A549 (cell line): Measurements from ENCODE around the gene NOS1. TPM values are rescaled to one million over a fixed set of nuclear protein-coding genes. Genes with fewer than 3 reads are reported as not detected.

Source experiments
- ATAC-seq, 2 experiments: fragments of 200-7000 bp in 1 of 2; fragments of >200 bp in 1 of 2; cut with Nextera tagmentation in 1 of 2; cut with Tn5 transposase in 1 of 2; 3 replicates each; pipeline versions ENCODE4 v1.8.0 to v1.9.1; 2018 to 2020; ENCODE audit warnings: mild to moderate bottlenecking in 1 of 2, moderate library complexity in 1 of 2
- CTCF ChIA-PET: fragments of 300-600 bp; sonication (Branson Sonifier 250); formaldehyde crosslinking; extraction: SDS; loops from one replicate; lab custom pipeline; 2021; ENCODE audit warnings: antibody characterized with exemption, inconsistent platforms; lab: Yijun Ruan, JAX
- POLR2A ChIA-PET: fragments of 350-600 bp; formaldehyde crosslinking; extraction: SDS; loops from one replicate; lab custom pipeline; 2021; ENCODE audit warnings: antibody characterized with exemption, inconsistent platforms; lab: Yijun Ruan, JAX
- DNase-seq, 2 experiments: peaks; one replicate each; pipeline versions ENCODE4 v3.0.0 to v3.0.0-alpha.2; 2011 to 2016; ENCODE audit warnings: low read depth in 1 of 2, low spot score in 1 of 2
- FAIRE-seq: peaks from 2 replicates; lab custom pipeline; 2011; peaks lifted over from hg19 to GRCh38; lab: Jason Lieb, UNC
- H3K27ac ChIP-seq, 2 experiments: fragments of >200 bp; sonication (Bioruptor Twin); formaldehyde crosslinking; 3 replicates each; pipeline ENCODE4 v1.5.1; 2016 to 2017
- H3K4me1 ChIP-seq: fragments of >200 bp; sonication (Bioruptor Twin); formaldehyde crosslinking; 3 replicates; pipeline ENCODE4 v1.6.1; 2016
- H3K4me2 ChIP-seq: fragments of >200 bp; sonication (Bioruptor Twin); formaldehyde crosslinking; 3 replicates; pipeline ENCODE4 v1.6.1; 2016
- H3K4me3 ChIP-seq: fragments of >200 bp; sonication (Bioruptor Twin); formaldehyde crosslinking; 3 replicates; pipeline ENCODE4 v1.5.1; 2016
- H3K9me3 ChIP-seq: fragments of >200 bp; sonication (Bioruptor Twin); formaldehyde crosslinking; 3 replicates; pipeline ENCODE4 v1.6.1; 2016
- CBX2 ChIP-seq: fragments of 200-600 bp; sonication (generic); IDR thresholded peaks from 2 replicates; pipeline ENCODE4 v1.6.1; 2016; ENCODE audit warnings: low read depth, mild to moderate bottlenecking, borderline replicate concordance
- CHD4 ChIP-seq: fragments of 200-600 bp; sonication (generic); IDR thresholded peaks from 2 replicates; pipeline ENCODE4 v1.6.1; 2016; ENCODE audit warnings: antibody characterized with exemption, mild to moderate bottlenecking, borderline replicate concordance
- EHF ChIP-seq: fragments of 250-450 bp; sonication (Bioruptor Pico); IDR thresholded peaks from 2 replicates; pipeline ENCODE4 v1.5.0; 2020; ENCODE audit warnings: mild to moderate bottlenecking
- FOXS1 ChIP-seq: fragments of 250-450 bp; sonication (Bioruptor Pico); IDR thresholded peaks from 2 replicates; pipeline ENCODE4 v1.5.0; 2020; ENCODE audit warnings: mild to moderate bottlenecking, moderate library complexity
- GATA3 ChIP-seq: IDR thresholded peaks from 2 replicates; pipeline ENCODE4 v1.6.1; 2012; ENCODE audit warnings: borderline replicate concordance
- HEYL ChIP-seq: fragments of 250-450 bp; sonication (Bioruptor Pico); IDR thresholded peaks from 2 replicates; pipeline ENCODE4 v1.8.0; 2021; ENCODE audit warnings: mild to moderate bottlenecking, moderate library complexity
- KDM5A ChIP-seq: fragments of 200-600 bp; sonication (generic); IDR thresholded peaks from 2 replicates; pipeline ENCODE4 v1.6.1; 2016; ENCODE audit warnings: antibody characterized with exemption, mild to moderate bottlenecking
- MAFK ChIP-seq: fragments of 450-650 bp; IDR thresholded peaks from 2 replicates; pipeline ENCODE4 v1.6.1; 2014; ENCODE audit not compliant: partially characterized antibody
- MAZ ChIP-seq: fragments of 150-350 bp; IDR thresholded peaks from 2 replicates; pipeline ENCODE4 v1.6.1; 2014; ENCODE audit warnings: antibody characterized with exemption, low read depth, low read length, borderline replicate concordance
- MYC ChIP-seq: IDR thresholded peaks from 2 replicates; pipeline ENCODE4 v1.6.1; 2012; ENCODE audit warnings: mild to moderate bottlenecking, inconsistent platforms, low read length, improper control_type of control experiment, borderline replicate concordance
- NR3C1 ChIP-seq: fragments of >200 bp; sonication (Bioruptor Twin); formaldehyde crosslinking; IDR thresholded peaks from 3 replicates; pipeline ENCODE4 v1.6.1; 2017
- PHF8 ChIP-seq: fragments of 200-600 bp; sonication (generic); IDR thresholded peaks from 2 replicates; pipeline ENCODE4 v1.6.1; 2016; ENCODE audit warnings: low read depth, mild to moderate bottlenecking, antibody characterized with exemption, moderate library complexity, borderline replicate concordance
- POLR2AphosphoS2 ChIP-seq: conservative IDR thresholded peaks from 2 replicates; pipeline ENCODE4 v1.6.1; 2012; ENCODE audit warnings: low read length, improper control_type of control experiment, inconsistent platforms
- RAD21 ChIP-seq, 2 experiments: fragments of >200 bp in 1 of 2; sonication (Bioruptor Twin) in 1 of 2; formaldehyde crosslinking in 1 of 2; IDR thresholded peaks in 1 of 2; conservative IDR thresholded peaks in 1 of 2; 2 replicates in 1 of 2; 3 replicates in 1 of 2; pipeline ENCODE4 v1.6.1; 2012 to 2018; ENCODE audit warnings: inconsistent platforms in 1 of 2
- RFX5 ChIP-seq: fragments of 450-650 bp; IDR thresholded peaks from 2 replicates; pipeline ENCODE4 v1.7.1; 2014; ENCODE audit warnings: antibody characterized with exemption, mild to moderate bottlenecking, moderate library complexity
- RNF2 ChIP-seq: fragments of 200-600 bp; sonication (generic); IDR thresholded peaks from 2 replicates; pipeline ENCODE4 v1.6.1; 2016; ENCODE audit warnings: low read depth, mild to moderate bottlenecking, antibody characterized with exemption, moderate library complexity, borderline replicate concordance
- SMC3 ChIP-seq: fragments of >200 bp; sonication (Bioruptor Twin); formaldehyde crosslinking; IDR thresholded peaks from 3 replicates; pipeline ENCODE4 v1.6.1; 2018; ENCODE audit warnings: inconsistent platforms
- WGBS: methylation state at CpG from one replicate; pipeline ENCODE4 v1.1.6; 2017; ENCODE audit errors: missing lambda C conversion rate; 5-methylcytosine and 5-hydroxymethylcytosine counted together
- polyA plus RNA-seq, 4 experiments: library from polyadenylated mRNA; depleted of rRNA in 3 of 4; stranded (reverse); fragments of >200 nt; fragmentation: RNase III in 1 of 4; extraction: RNeasy Plus Mini Kit Qiagen cat#74134 plus additional on column Dnase treatment in 1 of 4; gene quantifications; 2 replicates in 3 of 4; 3 replicates in 1 of 4; pipeline ENCODE4 v1.2.3, GENCODE V29; 2011 to 2017
- TF ChIP-seq, protein P1 (sequence below): fragments of 200-600 bp; sonication (generic); IDR thresholded peaks from 2 replicates; pipeline ENCODE4 v1.6.1; 2016; ENCODE audit warnings: antibody characterized with exemption, mild to moderate bottlenecking, moderate library complexity
- TF ChIP-seq, protein P2 (sequence below): IDR thresholded peaks from 2 replicates; pipeline ENCODE4 v1.6.1; 2012; ENCODE audit warnings: low read depth, borderline replicate concordance
- TF ChIP-seq, protein P3 (sequence below): IDR thresholded peaks from 2 replicates; pipeline ENCODE4 v1.6.1; 2012
- TF ChIP-seq, protein P4 (sequence below): fragments of >200 bp; sonication (Bioruptor Twin); formaldehyde crosslinking; IDR thresholded peaks from 2 replicates; pipeline ENCODE4 v1.6.1; 2016
- TF ChIP-seq, protein P5 (sequence below): fragments of 250-450 bp; sonication (Bioruptor Pico); IDR thresholded peaks from 2 replicates; pipeline ENCODE4 v1.5.0; 2020; ENCODE audit warnings: low read depth, mild to moderate bottlenecking, moderate library complexity
- TF ChIP-seq, protein P6 (sequence below): fragments of 450-650 bp; IDR thresholded peaks from 2 replicates; pipeline ENCODE4 v1.6.1; 2014; ENCODE audit warnings: antibody characterized with exemption

The NOS1 gene
- polyA plus RNA-seq, 2 of the 4 experiments (the other 2 are of a cell fraction), result 0.10 to 0.39 TPM

DNA sequence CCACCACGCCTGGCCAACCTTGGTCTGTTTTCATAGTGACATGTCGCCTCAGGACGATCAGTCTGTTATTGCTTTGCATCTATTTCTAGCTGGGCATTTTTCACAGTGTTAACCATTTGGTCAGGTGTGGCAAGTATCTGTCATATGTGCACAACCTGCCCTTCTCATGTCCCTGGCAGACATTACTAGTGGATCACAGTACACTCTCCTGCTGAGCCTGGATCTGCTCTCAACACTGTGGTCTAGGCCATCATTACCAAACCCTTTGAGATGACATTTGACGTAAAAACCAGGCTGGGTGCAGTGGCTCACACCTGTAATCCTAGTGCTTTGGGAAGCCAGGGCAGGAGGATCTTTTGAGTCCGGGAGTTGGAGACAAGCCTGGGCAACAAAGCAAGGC, 29.4 kb upstream of the NOS1 start:
- Histone ChIP-seq H3K4me3 (no peak overlapping the region), H3K9me3 (no peaks in the 10 kb centered on the region), H3K4me2 (no peak overlapping the region), H3K4me1 (no peaks in the 10 kb centered on the region), H3K27ac (no peak overlapping the region)
- ChIA-PET CTCF (interaction anchor here (0.7 kb wide), 1 partner anchor 106 kb away, joined by 3 read pairs; no protein-coding TSS in a partner anchor), POLR2A (no interaction called here)
- DNase-seq, result no peak
- no peak for FAIRE-seq
- WGBS, result 89% methylated on average over 5 of the region's 5 CpGs
- TF ChIP-seq, protein P1, sequence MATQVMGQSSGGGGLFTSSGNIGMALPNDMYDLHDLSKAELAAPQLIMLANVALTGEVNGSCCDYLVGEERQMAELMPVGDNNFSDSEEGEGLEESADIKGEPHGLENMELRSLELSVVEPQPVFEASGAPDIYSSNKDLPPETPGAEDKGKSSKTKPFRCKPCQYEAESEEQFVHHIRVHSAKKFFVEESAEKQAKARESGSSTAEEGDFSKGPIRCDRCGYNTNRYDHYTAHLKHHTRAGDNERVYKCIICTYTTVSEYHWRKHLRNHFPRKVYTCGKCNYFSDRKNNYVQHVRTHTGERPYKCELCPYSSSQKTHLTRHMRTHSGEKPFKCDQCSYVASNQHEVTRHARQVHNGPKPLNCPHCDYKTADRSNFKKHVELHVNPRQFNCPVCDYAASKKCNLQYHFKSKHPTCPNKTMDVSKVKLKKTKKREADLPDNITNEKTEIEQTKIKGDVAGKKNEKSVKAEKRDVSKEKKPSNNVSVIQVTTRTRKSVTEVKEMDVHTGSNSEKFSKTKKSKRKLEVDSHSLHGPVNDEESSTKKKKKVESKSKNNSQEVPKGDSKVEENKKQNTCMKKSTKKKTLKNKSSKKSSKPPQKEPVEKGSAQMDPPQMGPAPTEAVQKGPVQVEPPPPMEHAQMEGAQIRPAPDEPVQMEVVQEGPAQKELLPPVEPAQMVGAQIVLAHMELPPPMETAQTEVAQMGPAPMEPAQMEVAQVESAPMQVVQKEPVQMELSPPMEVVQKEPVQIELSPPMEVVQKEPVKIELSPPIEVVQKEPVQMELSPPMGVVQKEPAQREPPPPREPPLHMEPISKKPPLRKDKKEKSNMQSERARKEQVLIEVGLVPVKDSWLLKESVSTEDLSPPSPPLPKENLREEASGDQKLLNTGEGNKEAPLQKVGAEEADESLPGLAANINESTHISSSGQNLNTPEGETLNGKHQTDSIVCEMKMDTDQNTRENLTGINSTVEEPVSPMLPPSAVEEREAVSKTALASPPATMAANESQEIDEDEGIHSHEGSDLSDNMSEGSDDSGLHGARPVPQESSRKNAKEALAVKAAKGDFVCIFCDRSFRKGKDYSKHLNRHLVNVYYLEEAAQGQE, result no peak
- no peak for TF ChIP-seq KDM5A
- TF ChIP-seq FOXS1 (CRISPR knock-in tag), result no peak
- no peak for TF ChIP-seq CHD4
- no peak for TF ChIP-seq RAD21 (conservative IDR thresholded peaks at IDR 0.05 in 1 of 2, IDR thresholded peaks at IDR 0.05 in 1 of 2)
- no peak for TF ChIP-seq MAZ
- no peak for TF ChIP-seq NR3C1
- ATAC-seq, result no peak

DNA sequence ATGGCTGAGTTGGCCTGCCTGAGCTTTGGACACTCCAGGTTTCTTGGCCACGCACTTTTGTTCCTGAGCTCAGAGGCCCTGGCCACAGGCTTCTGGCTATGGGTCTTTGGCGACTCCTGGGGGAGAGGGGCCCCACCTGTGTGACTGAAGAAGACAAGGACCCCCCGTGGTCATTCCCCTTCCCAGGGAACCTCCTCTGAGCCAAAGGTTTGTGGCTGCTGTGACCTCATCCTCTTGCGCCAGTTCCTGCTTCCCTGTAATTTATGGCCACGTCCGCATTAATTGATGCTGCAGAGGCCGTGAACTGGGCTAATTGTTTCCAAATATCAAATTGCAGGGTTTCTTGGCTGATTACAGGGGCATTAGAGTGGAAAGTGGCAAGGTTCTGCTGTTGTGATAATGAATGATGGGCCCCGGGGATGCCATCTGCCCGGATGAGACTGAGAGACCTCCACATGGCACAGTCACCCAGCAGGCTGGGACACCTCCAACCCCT, 27.6 kb upstream of the NOS1 start:
- Histone ChIP-seq H3K9me3 (no peaks in the 10 kb centered on the region), H3K27ac (no peak overlapping the region), H3K4me1 (no peaks in the 10 kb centered on the region), H3K4me3 (no peak overlapping the region), H3K4me2 (no peak overlapping the region)
- 72% methylated on average over 9 of the region's 9 CpGs for WGBS
- ATAC-seq (no peak), DNase-seq (no peak), FAIRE-seq (no peak)
- POLR2A ChIA-PET, result no interaction called here
- CTCF ChIA-PET, result interaction anchor here (0.9 to 1.7 kb wide), 3 partner anchors 22 to 448 kb away, joined by 3 to 6 read pairs (median 5); no protein-coding TSS in a partner anchor
- TF ChIP-seq, protein P2, sequence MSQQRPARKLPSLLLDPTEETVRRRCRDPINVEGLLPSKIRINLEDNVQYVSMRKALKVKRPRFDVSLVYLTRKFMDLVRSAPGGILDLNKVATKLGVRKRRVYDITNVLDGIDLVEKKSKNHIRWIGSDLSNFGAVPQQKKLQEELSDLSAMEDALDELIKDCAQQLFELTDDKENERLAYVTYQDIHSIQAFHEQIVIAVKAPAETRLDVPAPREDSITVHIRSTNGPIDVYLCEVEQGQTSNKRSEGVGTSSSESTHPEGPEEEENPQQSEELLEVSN, result no peak
- TF ChIP-seq, protein P3, sequence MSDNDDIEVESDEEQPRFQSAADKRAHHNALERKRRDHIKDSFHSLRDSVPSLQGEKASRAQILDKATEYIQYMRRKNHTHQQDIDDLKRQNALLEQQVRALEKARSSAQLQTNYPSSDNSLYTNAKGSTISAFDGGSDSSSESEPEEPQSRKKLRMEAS, result no peak

DNA sequence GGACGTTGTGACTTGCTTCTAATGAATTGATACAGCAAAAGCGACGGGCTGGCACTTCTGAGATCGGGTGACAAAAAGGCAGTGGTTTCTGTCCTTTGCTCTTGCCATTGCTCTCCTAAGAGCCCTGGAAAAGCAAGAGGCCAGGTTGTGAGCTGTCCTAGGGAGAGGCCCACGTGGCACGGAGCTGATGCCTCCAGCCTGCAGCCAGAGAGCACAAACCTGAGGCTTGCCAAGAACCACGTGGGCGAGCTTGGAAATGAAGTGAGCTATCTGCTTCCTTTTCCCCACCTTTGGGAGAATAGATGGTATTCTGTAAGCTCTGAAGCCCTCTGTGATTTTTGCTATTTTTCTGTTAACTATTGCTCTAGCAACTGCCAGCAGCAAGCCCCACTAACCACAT, 26.4 kb upstream of the NOS1 start:
- no peak for ATAC-seq
- DNase-seq, result no peak
- no peak for FAIRE-seq
- H3K9me3 ChIP-seq, result no peaks in the 10 kb centered on the region
- WGBS, result 66% methylated on average over 8 of the region's 8 CpGs
- CTCF ChIA-PET, result interaction anchor here (1.5 to 1.7 kb wide), 2 partner anchors 20 to 449 kb away, joined by 4 to 6 read pairs; no protein-coding TSS in a partner anchor
- no peak for TF ChIP-seq RAD21 (conservative IDR thresholded peaks at IDR 0.05 in 1 of 2, IDR thresholded peaks at IDR 0.05 in 1 of 2)
- TF ChIP-seq RFX5, result no peak
- no peak for TF ChIP-seq PHF8
- TF ChIP-seq EHF (CRISPR knock-in tag), result no peak
- no peak for TF ChIP-seq GATA3
- TF ChIP-seq KDM5A, result no peak
- no peak for TF ChIP-seq RNF2
- TF ChIP-seq SMC3, result no peak
- TF ChIP-seq MYC, result no peak
- no peak for TF ChIP-seq CBX2
- no peak for TF ChIP-seq HEYL (CRISPR knock-in tag)
- TF ChIP-seq POLR2AphosphoS2, result no peak
- TF ChIP-seq, protein P4, sequence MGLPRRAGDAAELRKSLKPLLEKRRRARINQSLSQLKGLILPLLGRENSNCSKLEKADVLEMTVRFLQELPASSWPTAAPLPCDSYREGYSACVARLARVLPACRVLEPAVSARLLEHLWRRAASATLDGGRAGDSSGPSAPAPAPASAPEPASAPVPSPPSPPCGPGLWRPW, result no peak
- TF ChIP-seq, protein P3, result no peak
- TF ChIP-seq, protein P5, sequence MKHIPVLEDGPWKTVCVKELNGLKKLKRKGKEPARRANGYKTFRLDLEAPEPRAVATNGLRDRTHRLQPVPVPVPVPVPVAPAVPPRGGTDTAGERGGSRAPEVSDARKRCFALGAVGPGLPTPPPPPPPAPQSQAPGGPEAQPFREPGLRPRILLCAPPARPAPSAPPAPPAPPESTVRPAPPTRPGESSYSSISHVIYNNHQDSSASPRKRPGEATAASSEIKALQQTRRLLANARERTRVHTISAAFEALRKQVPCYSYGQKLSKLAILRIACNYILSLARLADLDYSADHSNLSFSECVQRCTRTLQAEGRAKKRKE (CRISPR knock-in tag), result no peak
- TF ChIP-seq, protein P6, sequence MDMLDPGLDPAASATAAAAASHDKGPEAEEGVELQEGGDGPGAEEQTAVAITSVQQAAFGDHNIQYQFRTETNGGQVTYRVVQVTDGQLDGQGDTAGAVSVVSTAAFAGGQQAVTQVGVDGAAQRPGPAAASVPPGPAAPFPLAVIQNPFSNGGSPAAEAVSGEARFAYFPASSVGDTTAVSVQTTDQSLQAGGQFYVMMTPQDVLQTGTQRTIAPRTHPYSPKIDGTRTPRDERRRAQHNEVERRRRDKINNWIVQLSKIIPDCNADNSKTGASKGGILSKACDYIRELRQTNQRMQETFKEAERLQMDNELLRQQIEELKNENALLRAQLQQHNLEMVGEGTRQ, result no peak
- TF ChIP-seq, protein P2, result no peak
- TF ChIP-seq MAFK, result no peak
- no peak for TF ChIP-seq NR3C1
- TF ChIP-seq, all 56 proteins: peak for 0
- Histone ChIP-seq H3K27ac (no peak overlapping the region), H3K4me1 (no peaks in the 10 kb centered on the region), H3K4me3 (no peak overlapping the region), H3K4me2 (no peak overlapping the region)
- POLR2A ChIA-PET, result no interaction called here
